M059J (cell line): ENCODE measurements around the gene OGFOD3. TPM values are rescaled to one million over a fixed set of nuclear protein-coding genes. Genes with fewer than 3 reads are reported as not detected.
"Not testable (repeated sequence)": the region's sequence is repeated elsewhere in the genome, so short reads cannot be mapped to it uniquely, and the experiment has no call there.

Experiments used
- DNase-seq: peaks from one replicate; pipeline ENCODE4 v3.0.0-alpha.2; 2012; ENCODE audit warnings: low read depth
- total RNA-seq: library from RNA; depleted of rRNA; stranded (reverse); fragments of >200 nt; shearing (Covaris generic); gene quantifications from 2 replicates; pipeline ENCODE4 v1.2.3, GENCODE V29; 2014

Gene OGFOD3
- total RNA-seq, 1 experiment from 2014 or later = 57.7 TPM

DNA sequence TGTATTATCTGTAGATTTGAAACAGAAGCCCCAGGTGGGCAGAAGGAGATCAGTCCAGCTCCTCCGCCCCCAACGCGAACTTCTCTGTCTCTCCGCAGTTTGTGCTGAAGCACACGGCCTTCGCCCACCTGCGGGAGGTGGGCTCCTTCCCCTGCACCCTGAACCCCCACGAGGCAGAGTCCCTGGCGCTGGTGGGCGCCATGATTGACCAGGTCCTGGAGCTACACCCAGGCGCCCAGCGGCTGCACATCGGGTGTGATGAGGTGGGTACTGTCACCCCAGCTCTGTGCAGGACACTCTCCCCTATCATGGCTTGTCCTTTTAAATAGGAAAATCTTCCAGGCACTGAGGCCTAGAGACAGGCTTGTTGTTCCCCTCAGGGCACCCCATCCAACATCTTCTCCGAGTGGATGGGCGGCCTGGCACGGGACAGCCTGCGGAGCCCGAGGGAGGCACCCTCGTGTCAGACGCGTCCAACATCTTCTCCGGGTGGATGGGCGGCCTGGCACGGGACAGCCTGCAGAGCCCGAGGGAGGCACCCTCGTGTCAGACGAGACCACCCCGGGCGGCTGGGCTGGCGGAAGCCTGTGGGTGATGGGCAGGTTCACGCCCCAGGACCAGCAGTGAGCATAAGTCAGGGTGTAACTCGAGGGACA, 15.3 kb upstream of the OGFOD3 start:
- no peak for DNase-seq

- no peak for DNase-seq
These were observed 13.6 kb upstream of the OGFOD3 start for GRCh38 chr17:82432017-82432416.

DNA sequence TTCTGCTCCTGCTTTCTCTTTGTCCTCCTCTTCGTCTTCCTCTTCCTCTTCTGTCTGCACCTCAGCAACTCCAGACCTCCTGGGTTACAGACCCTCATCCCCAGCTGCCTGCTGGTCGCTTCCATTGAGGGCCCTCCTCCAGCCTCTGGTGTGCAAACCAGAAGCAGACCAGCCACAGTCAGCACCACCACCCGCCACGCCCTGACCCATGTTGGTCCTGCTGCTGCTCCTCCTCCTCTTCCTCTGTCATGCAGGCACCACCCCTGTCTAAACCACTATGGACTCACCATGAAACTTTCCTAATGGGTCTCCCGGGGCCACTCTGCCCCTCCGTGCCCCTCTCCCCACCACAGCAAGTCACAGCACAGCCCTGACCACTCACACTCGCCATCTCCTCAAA, 11.4 kb upstream of the OGFOD3 start:
- no peak for DNase-seq

DNA sequence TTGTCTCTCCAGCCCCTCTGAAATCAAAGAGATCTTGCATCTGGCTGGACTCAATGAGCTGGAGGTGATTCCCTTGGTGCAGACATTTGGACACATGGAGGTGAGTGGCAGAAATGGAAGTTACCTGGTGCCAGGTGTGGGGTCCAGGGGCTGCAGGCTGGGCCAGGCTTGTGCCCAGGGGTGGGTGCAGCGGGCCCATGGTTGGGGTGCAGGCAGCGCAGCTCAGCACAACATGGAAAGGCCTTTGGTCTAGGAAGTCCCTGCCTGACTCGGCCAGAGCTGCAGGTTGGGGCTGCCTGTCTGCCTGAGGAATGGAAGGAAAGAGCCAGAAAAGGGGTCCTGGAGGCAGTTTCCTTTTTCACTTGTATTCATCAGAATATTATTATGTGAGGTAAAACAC, 10.2 kb upstream of the OGFOD3 start:
- no peak for DNase-seq

GRCh38 chr17:82424863-82425159, 6.4 kb upstream of the OGFOD3 start:
- DNase-seq = no peak

DNA sequence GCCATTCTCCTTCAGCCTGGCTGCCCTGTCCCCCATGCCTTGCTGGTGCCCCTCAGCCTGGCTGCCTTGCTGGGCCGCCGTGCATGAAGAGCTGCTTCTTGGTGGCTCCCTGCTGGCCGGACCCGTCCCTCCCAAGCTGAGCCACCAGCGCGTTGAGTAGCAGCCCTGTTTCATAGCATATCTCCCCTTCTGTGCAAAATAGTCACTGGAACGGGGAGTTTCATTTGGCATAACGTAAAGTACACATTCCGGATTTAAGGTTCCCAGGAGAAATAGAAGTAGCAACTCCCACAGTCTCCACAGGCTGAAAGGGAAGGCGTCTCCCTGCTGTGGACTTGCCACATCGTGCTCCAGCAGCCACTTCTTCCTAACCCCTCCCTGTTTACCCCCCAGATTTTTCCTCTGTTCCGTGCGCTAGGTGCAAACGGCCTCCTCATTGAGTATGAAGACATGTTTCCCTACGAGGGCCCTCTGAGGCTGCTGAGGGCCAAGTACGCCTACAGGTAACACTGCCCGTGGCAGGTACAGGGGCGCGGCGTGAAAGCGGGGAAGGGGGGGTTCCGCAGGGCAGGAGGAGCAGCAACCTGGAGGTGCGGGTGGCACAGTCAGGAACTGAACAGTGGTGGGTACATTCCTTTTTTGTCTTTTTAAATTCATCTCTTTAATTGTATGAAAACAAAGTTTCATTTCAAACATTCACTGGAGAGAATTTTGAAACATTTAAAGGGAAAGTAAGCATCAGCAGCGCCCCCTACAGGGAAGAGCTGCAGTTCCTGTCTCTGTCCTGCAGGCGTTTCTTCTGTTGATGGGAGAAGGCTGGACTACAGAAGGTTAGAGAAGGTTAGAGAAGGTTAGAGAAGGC, 5.8 kb upstream of the OGFOD3 start:
- peak; percentile 31 for DNase-seq

- DNase-seq = peak; percentile 34
These were observed 1.2 kb upstream of the OGFOD3 start for GRCh38 chr17:82419540-82419939.

DNA sequence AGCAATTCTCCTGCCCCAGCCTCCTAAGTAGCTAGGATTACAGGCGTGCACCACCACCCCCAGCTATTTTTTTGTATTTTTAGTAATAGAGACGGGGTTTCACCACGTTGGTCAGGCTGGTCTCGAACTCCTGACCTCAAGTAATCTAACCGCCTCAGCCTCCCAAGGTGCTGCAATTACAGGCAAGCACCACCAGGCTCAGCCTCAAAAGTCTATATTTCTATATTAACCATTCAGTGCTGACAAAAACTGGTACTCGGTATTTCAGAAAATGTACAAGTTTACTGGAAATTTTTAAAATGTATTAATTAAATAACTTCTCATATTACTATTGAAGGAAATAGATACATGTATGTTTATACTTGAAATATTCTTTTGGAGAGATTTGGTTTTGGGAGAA, 1.6 kb downstream of the OGFOD3 start:
- no peak for DNase-seq

GRCh38 chr17:82416264-82416663, 2.1 kb downstream of the OGFOD3 start:
- DNase-seq = no peak

DNA sequence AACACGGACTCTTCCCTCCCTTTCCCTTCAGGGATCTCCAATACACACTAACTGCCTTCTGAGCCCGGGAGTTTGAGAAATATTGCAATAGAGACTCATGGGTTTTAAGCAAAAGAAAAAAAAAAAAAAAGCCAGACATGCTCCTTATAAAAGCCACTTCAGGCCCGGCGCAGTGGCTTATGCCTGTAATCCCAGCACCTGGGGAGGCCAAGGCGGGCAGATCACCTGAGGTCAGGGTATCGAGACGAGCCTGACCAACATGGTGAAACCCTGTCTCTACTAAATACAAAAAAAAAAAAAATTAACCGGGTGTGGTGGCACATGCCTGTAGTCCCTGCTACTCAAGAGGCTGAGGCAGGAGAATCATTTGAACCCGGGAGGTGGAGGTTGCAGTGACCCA, 2.6 kb downstream of the OGFOD3 start:
- no peak for DNase-seq

GRCh38 chr17:82415336-82415735, 3.0 kb downstream of the OGFOD3 start:
- DNase-seq = no peak

GRCh38 chr17:82414548-82415281, 3.7 kb downstream of the OGFOD3 start:
- peak; percentile 19 for DNase-seq

- no peak for DNase-seq
These were observed 5.6 kb downstream of the OGFOD3 start for GRCh38 chr17:82412535-82413520.

DNA sequence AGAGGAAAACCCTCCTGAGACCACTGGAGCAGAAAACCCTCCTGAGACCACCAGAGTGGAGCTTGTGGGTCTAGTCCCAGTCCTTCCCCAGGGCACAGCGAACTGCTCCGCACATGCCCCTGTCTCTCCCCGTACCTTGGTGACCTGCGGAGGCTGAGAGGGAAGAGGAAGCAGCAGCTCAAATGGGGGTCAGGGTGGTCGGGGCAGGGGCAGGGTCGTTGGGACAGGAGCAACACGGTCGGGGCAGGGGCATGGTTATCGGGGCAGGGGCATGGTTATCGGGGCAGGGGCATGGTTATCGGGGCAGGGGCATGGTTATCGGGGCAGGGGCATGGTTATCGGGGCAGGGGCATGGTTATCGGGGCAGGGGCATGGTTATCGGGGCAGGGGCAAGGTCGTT, 6.3 kb downstream of the OGFOD3 start:
- not testable (repeated sequence) for DNase-seq

DNA sequence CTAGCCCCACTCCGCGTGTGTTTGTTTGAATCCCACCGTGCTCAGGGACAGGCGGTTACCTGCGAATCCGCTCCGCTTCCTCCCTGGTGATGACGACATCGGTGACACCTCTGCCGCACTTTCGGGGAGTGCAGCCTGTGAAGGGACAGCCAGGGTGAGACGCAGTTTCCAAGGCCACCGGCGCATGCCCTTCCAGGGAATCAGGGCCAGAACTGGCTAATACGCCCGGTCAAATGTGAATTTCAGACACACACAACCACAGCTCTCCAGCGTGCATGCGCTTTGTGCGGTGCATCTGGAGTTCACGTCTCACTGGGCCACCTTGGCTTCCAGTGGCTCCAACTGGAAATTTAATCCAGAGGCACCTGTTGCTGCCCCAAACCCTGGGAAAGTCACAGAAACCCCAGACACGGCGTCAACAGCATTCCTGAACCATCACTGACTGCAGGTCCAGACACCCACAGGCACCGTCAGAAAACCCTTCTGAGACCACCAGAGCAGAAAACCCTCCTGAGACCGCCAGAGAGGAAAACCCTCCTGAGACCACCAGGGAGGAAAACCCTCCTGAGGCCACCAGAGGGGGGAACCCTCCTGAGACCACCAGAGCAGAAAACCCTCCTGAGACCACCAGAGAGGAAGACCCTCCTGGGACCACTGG, 6.9 kb downstream of the OGFOD3 start:
- DNase-seq = no peak

DNA sequence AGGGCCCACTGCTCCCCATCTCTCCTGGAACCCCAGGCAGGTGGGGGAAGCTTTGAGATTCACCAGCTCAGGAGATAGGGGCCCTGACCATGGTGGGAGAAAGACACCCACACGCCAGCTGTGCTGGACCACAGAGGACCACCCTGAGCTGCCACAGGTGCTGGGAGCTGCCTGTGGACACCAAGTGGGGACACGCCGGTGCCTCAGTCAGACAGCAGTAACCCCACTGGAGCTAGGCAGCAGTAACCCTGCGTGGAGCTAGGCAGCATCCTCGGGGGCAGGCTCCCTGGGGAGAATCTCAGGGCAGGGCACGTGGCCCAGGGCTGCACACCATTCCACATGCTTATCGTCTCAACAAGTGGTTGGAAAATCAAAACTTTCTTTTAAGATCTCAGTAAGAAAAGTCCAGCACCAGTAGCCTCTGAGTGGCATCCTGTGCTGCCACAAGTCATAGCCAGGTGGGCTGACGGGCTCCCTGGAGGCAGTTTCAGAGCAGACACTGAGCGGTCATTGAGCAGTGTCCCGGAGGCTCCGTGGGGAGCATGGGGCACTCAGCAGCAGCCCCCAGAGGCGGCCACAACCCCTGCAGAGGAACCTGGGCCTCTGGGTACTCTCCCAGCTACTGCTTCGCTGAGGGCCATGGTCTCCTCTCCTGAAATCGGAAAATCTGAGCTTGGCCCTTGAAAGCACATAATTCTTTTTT, 8.2 kb downstream of the OGFOD3 start:
- no peak for DNase-seq

- no peak for DNase-seq
These were observed 9.5 kb downstream of the OGFOD3 start for GRCh38 chr17:82408938-82409318.

- DNase-seq = no peak
These were observed 10.0 kb downstream of the OGFOD3 start for GRCh38 chr17:82408288-82408937.

GRCh38 chr17:82407255-82407654, 11.1 kb downstream of the OGFOD3 start:
- DNase-seq = peak; percentile 80

DNA sequence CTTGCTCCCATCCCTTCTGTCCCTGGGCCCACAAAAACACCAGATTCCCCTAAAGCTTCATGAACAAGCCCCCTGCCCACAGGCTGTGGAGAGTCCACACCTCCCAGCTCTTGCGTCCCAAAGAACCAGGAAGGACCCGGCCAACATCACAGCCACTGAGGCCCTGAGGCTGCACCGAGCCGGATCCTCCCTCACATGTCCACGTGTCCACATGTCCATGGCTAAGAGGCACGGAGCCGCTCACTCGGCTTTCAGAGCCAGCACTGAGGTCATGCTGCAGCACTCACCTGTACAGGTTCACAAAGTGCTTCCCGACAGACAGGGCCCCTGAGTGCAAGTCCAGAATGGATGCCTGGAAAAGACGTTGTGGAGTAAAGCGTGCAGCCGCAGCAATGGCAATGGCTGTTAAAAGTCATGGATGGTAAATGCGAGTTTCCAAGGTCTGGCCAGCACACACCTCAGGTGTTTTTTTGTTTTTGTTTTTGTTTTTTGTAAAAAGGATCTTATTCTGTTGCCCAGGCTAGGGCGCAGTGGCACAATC, 12.2 kb downstream of the OGFOD3 start:
- no peak for DNase-seq
